Measurements from ENCODE around the gene HERC3.

The HERC3 gene

GRCh38 chr4:88734403-88734949 lies 142.2 kb downstream of the HERC3 start:
- Mint-ChIP-seq H3K9me3 (no peaks in the 10 kb centered on the region), H3K4me3 (no peak overlapping the region), H3K27ac (peak overlapping the region; percentile 23), H3K4me1 (peaks cover 10% of the 10 kb centered on the region), H3K36me3 (peaks cover 69% of the 10 kb centered on the region)
- DNase-seq (ENCODE audit: low spot score in 2 of 2) (no peak), ATAC-seq (peak; percentile 32)

GRCh38 chr4:88735564-88735963 lies 143.3 kb downstream of the HERC3 start:
- ATAC-seq (no peak), DNase-seq (ENCODE audit: low spot score in 2 of 2) (no peak)
- no peaks in the 10 kb centered on the region for H3K9me3 Mint-ChIP-seq
- H3K4me3 Mint-ChIP-seq: no peak overlapping the region
- no peak overlapping the region for H3K27ac Mint-ChIP-seq
- H3K4me1 Mint-ChIP-seq: peaks cover 10% of the 10 kb centered on the region
- H3K36me3 Mint-ChIP-seq: peaks cover 68% of the 10 kb centered on the region

DNA sequence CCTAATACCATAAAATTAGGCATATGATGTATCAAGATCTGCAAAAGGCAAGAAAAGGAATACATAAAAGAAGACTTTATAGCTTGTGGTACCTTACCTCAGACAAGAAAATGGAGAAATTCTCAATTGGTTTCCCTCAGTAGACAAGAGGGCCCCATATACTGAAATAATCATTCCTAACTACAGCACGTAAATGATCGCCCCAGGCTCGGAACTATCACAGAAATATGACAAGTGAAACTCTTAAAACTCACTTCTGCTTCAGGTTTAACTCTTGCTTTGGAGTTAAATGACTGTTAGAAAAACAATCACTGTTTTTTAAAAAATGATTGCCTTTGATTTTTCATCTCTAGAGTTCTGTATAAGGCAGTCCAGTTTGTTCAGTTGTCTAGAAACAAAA lies 144.0 kb downstream of the HERC3 start:
- peaks cover 10% of the 10 kb centered on the region for H3K4me1 Mint-ChIP-seq
- ATAC-seq (no peak), DNase-seq (ENCODE audit: low spot score in 2 of 2) (no peak)
- H3K9me3 Mint-ChIP-seq: no peaks in the 10 kb centered on the region
- no peak overlapping the region for H3K4me3 Mint-ChIP-seq
- H3K27ac Mint-ChIP-seq: no peak overlapping the region
- peaks cover 63% of the 10 kb centered on the region for H3K36me3 Mint-ChIP-seq

DNA sequence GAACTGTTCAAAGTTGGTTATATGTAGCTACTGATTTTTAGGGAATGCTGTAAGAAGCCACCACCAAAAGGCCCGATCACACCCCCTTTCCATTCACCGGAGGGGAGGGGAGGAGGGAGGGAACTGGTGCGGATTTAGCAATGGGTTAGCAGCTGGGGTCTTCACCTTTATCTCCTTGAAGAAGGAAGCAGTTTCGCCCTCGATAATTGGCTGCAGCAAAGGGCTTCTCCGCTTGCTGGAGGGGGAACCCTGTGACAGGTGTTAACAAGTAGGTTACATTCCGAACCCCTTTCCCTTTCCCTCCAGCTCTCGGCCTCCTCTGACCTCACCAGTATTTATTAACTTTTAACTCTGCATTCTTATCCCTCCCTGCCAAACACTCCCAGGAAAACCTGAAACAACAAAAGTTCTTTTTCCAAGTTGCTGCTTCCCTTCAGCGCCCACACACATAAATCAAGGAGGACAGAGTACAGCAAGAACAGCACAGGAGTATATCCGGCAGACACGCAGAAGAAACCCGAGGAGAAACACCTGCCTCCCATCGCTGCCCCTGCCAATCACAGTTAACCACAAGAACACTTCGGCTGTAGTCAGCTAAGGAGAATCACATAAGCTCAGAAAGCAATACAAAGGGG lies 145.1 kb downstream of the HERC3 start:
- Mint-ChIP-seq H3K27ac (peak overlapping the region; percentile 27), H3K9me3 (no peaks in the 10 kb centered on the region), H3K36me3 (peaks cover 53% of the 10 kb centered on the region), H3K4me3 (no peak overlapping the region), H3K4me1 (peaks cover 10% of the 10 kb centered on the region)
- DNase-seq (ENCODE audit: low spot score in 2 of 2) (no peak), ATAC-seq (peak; percentile 31)

DNA sequence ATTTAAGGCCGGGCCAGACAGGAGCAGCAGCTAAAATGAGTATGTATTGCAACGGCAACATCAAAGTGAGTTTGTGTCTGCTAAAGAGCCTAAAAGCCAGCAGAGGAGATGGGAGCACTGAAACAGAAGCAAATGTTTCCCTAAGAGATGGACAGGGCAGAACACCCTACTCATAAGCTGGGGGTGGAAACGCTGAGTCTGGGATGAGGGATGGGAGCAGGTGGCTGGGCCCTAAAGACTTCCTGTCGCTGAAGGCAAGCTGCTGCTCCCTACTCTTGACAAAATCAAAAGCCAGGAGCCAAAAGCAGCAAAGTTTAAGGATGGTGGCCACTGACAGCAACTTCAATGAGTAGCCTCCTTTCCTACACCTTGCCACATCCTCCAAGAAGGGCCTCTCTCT lies 145.9 kb downstream of the HERC3 start:
- Mint-ChIP-seq H3K4me3 (no peak overlapping the region), H3K9me3 (no peaks in the 10 kb centered on the region), H3K4me1 (peaks cover 10% of the 10 kb centered on the region), H3K27ac (peak overlapping the region; percentile 27), H3K36me3 (peaks cover 53% of the 10 kb centered on the region)
- ATAC-seq (no peak), DNase-seq (ENCODE audit: low spot score in 2 of 2) (no peak)

- H3K4me3 Mint-ChIP-seq: no peak overlapping the region
- no peaks in the 10 kb centered on the region for H3K9me3 Mint-ChIP-seq
These were observed 150.3 kb downstream of the HERC3 start for GRCh38 chr4:88742561-88742960.

GRCh38 chr4:88743696-88744095 lies 151.4 kb downstream of the HERC3 start:
- ATAC-seq (no peak), DNase-seq (ENCODE audit: low spot score in 2 of 2) (no peak)
- Mint-ChIP-seq H3K4me1 (no peaks in the 10 kb centered on the region), H3K4me3 (no peak overlapping the region), H3K36me3 (peaks cover 30% of the 10 kb centered on the region), H3K9me3 (no peaks in the 10 kb centered on the region), H3K27ac (no peak overlapping the region)

More at GRCh38 chr4:88742561-88742960, 150.3 kb downstream of the HERC3 start:
- Mint-ChIP-seq H3K4me1 (peaks cover 8% of the 10 kb centered on the region), H3K36me3 (peaks cover 31% of the 10 kb centered on the region), H3K27ac (no peak overlapping the region)
- DNase-seq (ENCODE audit: low spot score in 2 of 2): no peak
- no peak for ATAC-seq

DNA sequence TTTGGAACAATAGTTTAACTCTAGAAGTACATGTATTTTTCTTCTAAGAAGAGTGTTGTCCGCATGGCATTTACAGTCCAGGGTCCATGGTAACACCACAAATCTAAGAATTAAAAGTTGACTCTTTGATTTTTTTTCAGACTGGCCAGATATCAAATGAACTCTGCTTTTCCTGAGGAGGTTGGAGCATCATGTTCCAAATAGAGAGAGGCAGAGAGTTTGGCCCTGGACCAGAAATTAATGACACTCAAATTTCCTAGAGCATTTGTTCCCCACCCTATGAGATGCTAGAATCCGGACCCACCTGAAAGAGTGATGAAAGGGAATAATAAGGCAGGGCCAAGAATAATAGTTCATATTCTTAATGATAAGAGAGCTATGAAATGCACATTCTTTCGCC lies 152.3 kb downstream of the HERC3 start:
- Mint-ChIP-seq H3K27ac (no peak overlapping the region), H3K4me1 (no peaks in the 10 kb centered on the region), H3K4me3 (no peak overlapping the region), H3K9me3 (no peaks in the 10 kb centered on the region), H3K36me3 (peaks cover 35% of the 10 kb centered on the region)
- no peak for ATAC-seq
- no peak for DNase-seq (ENCODE audit: low spot score in 2 of 2)

- no peak for DNase-seq (ENCODE audit: low spot score in 2 of 2)
- H3K27ac Mint-ChIP-seq: no peak overlapping the region
- H3K9me3 Mint-ChIP-seq: no peaks in the 10 kb centered on the region
- no peak for ATAC-seq
- H3K4me3 Mint-ChIP-seq: no peak overlapping the region
- no peaks in the 10 kb centered on the region for H3K4me1 Mint-ChIP-seq
- H3K36me3 Mint-ChIP-seq: peaks cover 35% of the 10 kb centered on the region
These were observed 152.9 kb downstream of the HERC3 start for GRCh38 chr4:88745175-88745574.

DNA sequence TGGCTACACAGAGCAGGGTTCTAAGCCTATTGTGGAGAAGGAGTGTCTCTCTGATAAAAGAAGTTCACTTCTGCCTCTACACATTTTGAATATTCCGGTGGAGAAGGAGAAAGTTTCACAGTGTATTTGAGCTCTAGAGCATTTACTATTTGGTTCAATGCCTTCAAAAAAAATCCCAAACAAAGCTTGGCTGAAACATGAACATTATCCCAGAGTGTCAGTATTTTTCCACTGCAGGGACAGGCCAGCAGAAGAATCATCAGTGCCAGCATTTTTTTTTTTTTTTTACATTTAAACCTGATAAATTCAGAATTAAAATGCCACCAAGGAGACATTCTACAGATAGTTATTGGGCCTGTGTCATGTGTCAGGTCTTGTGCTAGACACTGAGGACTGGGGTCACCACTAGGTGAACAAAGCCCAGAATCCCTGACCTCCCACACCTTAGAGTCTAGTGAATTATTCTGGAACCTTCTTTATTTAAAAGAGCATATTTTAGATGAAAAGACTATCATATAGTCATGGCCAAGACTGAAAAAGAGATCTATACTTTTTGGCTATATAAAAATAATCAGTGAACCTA lies 153.4 kb downstream of the HERC3 start:
- Mint-ChIP-seq H3K36me3 (peaks cover 34% of the 10 kb centered on the region), H3K9me3 (no peaks in the 10 kb centered on the region), H3K4me3 (no peak overlapping the region), H3K27ac (no peak overlapping the region), H3K4me1 (no peaks in the 10 kb centered on the region)
- no peak for ATAC-seq
- DNase-seq (ENCODE audit: low spot score in 2 of 2): no peak

DNA sequence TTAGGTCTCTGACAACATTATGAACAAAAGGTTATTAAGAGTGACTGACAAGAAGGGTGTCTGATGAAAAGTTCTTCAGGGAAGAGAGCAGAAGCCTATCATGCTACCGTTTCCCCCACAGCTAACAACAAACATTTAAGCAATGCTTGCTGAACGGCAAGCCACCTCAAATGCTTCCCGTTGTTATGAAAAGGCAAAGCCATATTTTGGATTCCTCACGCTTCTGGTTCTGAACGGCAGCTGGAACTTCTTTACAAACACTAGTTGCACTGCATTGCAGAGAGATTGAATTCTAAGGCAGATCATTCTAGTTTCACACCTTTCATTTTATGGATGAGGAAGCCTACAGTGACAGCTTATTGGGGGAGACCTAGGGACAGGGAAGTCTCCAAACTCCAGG lies 153.9 kb downstream of the HERC3 start:
- Mint-ChIP-seq H3K36me3 (peaks cover 38% of the 10 kb centered on the region), H3K4me3 (no peak overlapping the region), H3K9me3 (no peaks in the 10 kb centered on the region), H3K27ac (no peak overlapping the region), H3K4me1 (no peaks in the 10 kb centered on the region)
- ATAC-seq: no peak
- no peak for DNase-seq (ENCODE audit: low spot score in 2 of 2)

GRCh38 chr4:88747351-88747750 lies 155.1 kb downstream of the HERC3 start:
- no peaks in the 10 kb centered on the region for H3K4me1 Mint-ChIP-seq
- ATAC-seq (no peak), DNase-seq (ENCODE audit: low spot score in 2 of 2) (no peak)
- peaks cover 50% of the 10 kb centered on the region for H3K36me3 Mint-ChIP-seq
- H3K27ac Mint-ChIP-seq: no peak overlapping the region
- H3K9me3 Mint-ChIP-seq: no peaks in the 10 kb centered on the region
- no peak overlapping the region for H3K4me3 Mint-ChIP-seq

DNA sequence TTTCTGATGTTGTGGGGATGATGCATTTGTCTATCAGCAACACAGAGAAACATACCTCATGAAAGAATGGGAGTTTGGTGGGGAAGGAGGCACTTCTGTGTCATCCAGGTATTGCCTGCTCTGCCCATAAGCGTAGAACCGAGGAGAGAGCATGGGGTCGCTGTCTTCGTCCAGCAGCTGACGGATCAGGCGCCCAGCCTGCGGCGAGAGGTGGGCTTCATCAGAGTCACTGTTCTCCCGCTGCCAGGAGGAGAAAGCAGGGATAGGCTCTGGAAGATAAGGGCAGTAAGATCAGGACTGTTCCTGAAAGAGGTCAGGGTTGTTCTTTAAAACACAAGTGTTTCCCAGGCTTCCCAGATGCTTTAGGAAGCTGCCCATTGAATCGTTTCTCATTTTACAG lies 158.1 kb downstream of the HERC3 start:
- Mint-ChIP-seq H3K9me3 (no peaks in the 10 kb centered on the region), H3K4me1 (no peaks in the 10 kb centered on the region), H3K27ac (no peak overlapping the region), H3K36me3 (peaks cover 55% of the 10 kb centered on the region), H3K4me3 (no peak overlapping the region)
- no peak for DNase-seq (ENCODE audit: low spot score in 2 of 2)
- ATAC-seq: no peak

DNA sequence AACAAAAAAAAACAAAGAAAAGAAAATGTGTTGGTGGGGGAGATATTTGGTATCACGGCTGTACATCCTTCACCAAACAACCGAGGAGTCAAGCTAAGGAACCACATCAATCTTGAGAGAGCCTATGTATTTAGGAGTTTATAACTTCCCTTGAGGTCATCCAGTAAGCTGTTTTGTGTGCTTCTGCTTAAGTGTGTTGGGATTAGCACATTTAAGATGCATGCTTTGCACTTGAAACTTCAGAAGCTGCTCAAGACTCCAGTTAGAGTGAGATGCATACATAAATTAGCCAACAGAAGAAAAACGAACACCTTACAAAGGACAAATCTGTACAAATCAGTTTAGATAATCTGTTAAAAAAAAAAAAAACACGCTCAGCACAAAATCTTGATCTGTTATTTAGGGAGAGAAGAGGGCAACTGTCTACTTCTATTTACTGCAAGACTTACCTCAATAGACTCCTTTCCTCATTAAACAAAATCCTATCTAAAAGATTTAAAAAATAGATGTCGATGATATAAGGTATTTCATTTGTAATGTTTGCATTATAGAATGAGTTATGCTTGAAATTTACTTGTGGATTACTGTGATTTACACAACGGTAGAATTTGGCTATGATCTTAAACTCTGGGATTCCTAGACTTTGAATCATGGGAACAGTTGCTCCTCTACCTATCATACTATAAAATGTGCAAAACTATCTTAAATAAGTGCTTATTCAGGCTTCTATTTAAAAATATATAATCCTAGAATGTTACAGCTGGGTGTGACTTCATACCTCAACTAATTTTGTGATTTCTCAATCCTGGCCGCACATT lies 159.2 kb downstream of the HERC3 start:
- ATAC-seq: no peak
- Mint-ChIP-seq H3K4me3 (no peak overlapping the region), H3K36me3 (peaks cover 49% of the 10 kb centered on the region), H3K9me3 (no peaks in the 10 kb centered on the region), H3K27ac (no peak overlapping the region), H3K4me1 (no peaks in the 10 kb centered on the region)
- no peak for DNase-seq (ENCODE audit: low spot score in 2 of 2)

GRCh38 chr4:88752076-88752463 lies 159.8 kb downstream of the HERC3 start:
- Mint-ChIP-seq H3K36me3 (peaks cover 49% of the 10 kb centered on the region), H3K27ac (no peak overlapping the region), H3K4me1 (no peaks in the 10 kb centered on the region), H3K4me3 (no peak overlapping the region), H3K9me3 (no peaks in the 10 kb centered on the region)
- DNase-seq (ENCODE audit: low spot score in 2 of 2) (no peak), ATAC-seq (no peak)

GRCh38 chr4:88752754-88753153 lies 160.5 kb downstream of the HERC3 start:
- no peak overlapping the region for H3K4me3 Mint-ChIP-seq
- peaks cover 49% of the 10 kb centered on the region for H3K36me3 Mint-ChIP-seq
- no peak for DNase-seq (ENCODE audit: low spot score in 2 of 2)
- no peaks in the 10 kb centered on the region for H3K9me3 Mint-ChIP-seq
- ATAC-seq: no peak
- H3K4me1 Mint-ChIP-seq: no peaks in the 10 kb centered on the region
- H3K27ac Mint-ChIP-seq: no peak overlapping the region
